Measurements from ENCODE around the gene SLC34A3. TPM values are rescaled to one million over a fixed set of nuclear protein-coding genes. Genes with fewer than 3 reads are reported as not detected.

SLC34A3 gene
- total and polyA plus RNA-seq, 2 donors (not counting 3 experiments of a cell fraction or from before 2014, with no cell fraction given): not detected

GRCh38 chr9:137225699-137226331, 4.9 kb upstream of the SLC34A3 start:
- Histone ChIP-seq H2AFZ (ENCODE audit: low read depth, low read length) (no peak overlapping the region), H3K9me1 (replicated peaks; ENCODE audit: control insufficient read depth, extremely low read depth, insufficient read depth, low read length) (no peaks in the 10 kb centered on the region), H3K36me3 (ENCODE audit: control insufficient read depth in 2 of 2, extremely low read depth in 1 of 2, insufficient read depth in 2 of 2, low read length in 2 of 2) (no peaks in the 10 kb centered on the region), H3K4me3 (replicated peaks in 1 of 3; ENCODE audit: insufficient read depth in 1 of 3, low read depth in 1 of 3, low read length in 3 of 3) (no peak overlapping the region), H4K20me1 (replicated peaks; ENCODE audit: control insufficient read depth, extremely low read depth, insufficient read depth, low read length) (no peaks in the 10 kb centered on the region), H3K9ac (replicated peaks; ENCODE audit: extremely low read depth, insufficient read depth, low read length) (no peak overlapping the region), H3K4me2 (ENCODE audit: insufficient read depth, low read length) (no peak overlapping the region), H3K9me3 (replicated peaks; ENCODE audit: control insufficient read depth, insufficient read depth, low read length) (no peaks in the 10 kb centered on the region), H3K79me2 (ENCODE audit: control insufficient read depth, insufficient read depth, low read length) (no peaks in the 10 kb centered on the region), H3K27ac (ENCODE audit: insufficient read depth, low read depth, low read length) (no peak overlapping the region), H3K27me3 (ENCODE audit: control insufficient read depth in 2 of 2, insufficient read depth in 2 of 2, low read length in 2 of 2) (no peaks in the 10 kb centered on the region), H3K4me1 (ENCODE audit: control insufficient read depth, extremely low read depth, insufficient read depth, low read length) (peaks cover 12% of the 10 kb centered on the region)
- BruUV-seq (replicated peaks): no TSS peak
- DNase-seq (ENCODE audit: low read depth, low spot score) (no peak), FAIRE-seq (no peak)
- no peak for TF ChIP-seq FOS (IDR thresholded peaks at IDR 0.05; ENCODE audit: borderline replicate concordance, insufficient read depth, low read length)
- TF ChIP-seq POLR2A (IDR thresholded peaks at IDR 0.05; ENCODE audit: low read depth, low read length): no peak
- TF ChIP-seq GATA2 (IDR thresholded peaks at IDR 0.05; ENCODE audit: insufficient read depth, insufficient read length, low read depth, low read length): no peak
- TF ChIP-seq MYC (IDR thresholded peaks at IDR 0.05; ENCODE audit: low read depth, low read length): no peak
- no peak for TF ChIP-seq MAX (IDR thresholded peaks at IDR 0.05; ENCODE audit: insufficient read depth, insufficient read length)
- no peak for TF ChIP-seq EZH2 (IDR thresholded peaks at IDR 0.05; ENCODE audit: borderline replicate concordance, low read depth, low read length, severe bottlenecking)
- TF ChIP-seq CTCF (IDR thresholded peaks at IDR 0.05; ENCODE audit: extremely low read depth in 1 of 2, insufficient read depth in 1 of 2, low read depth in 1 of 2, low read length in 2 of 2): no peak
- no peak for TF ChIP-seq POLR2AphosphoS5 (IDR thresholded peaks at IDR 0.05; ENCODE audit: insufficient read depth, low read depth, low read length)
- no peak for TF ChIP-seq JUN (IDR thresholded peaks at IDR 0.05; ENCODE audit: borderline replicate concordance, insufficient read depth, insufficient read length, low read depth)
- CTCF ChIA-PET: interaction anchor here (0.6 to 6.3 kb wide), 8 partner anchors 11 to 196 kb away, joined by 3 to 63 read pairs (median 12); partner anchors contain the start of genes ANAPC2, NPDC1 and SSNA1
- intact Hi-C loops (cut with micrococcal nuclease) (loop anchor here (2.0 kb wide), 1 partner anchor 49 kb away; no protein-coding TSS in a partner anchor), dilution Hi-C loops (cut with MboI; ENCODE audit: extremely low pct_ligation_motif_present, low sequenced_read_pairs) (no loop called here)
- POLR2A ChIA-PET: no interaction called here
